Testis (tissue), 2 donors: ENCODE results near the gene PTPRK.

Source experiments
- POLR2A ChIP-seq: fragments of 450-650 bp; IDR thresholded peaks from one replicate; pipeline ENCODE4 v1.6.1; 2017; ENCODE audit warnings: antibody characterized with exemption, mild to moderate bottlenecking, moderate library complexity
- TF ChIP-seq, protein P1 (sequence below), 3 experiments: fragments of 450-650 bp in 2 of 3; fragments of 200-600 bp in 1 of 3; sonication (generic) in 1 of 3; IDR thresholded peaks; one replicate each; pipeline ENCODE4 v1.5.1; 2016 to 2019; ENCODE audit warnings: antibody characterized with exemption in 3 of 3, mild to moderate bottlenecking in 2 of 3, moderate library complexity in 1 of 3

DNA sequence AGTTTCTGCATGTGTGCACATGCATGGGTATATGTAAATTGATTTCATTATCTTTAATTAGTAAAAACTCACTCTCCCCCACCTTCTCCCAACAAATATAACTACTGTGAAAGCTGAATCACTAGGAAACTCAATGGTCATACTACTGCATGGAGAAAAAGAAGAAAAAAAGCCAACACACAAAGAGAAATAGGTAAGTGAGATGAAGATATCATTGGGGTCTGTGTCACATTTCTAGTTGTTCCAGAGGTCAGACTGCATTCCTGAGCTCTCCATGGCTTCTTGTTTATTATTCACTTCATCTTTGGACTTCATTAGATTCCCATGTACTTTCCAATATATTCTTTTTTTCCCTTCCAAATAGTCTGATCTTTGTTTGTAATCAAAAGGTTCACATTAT, 98.2 kb downstream of the PTPRK start:
- TF ChIP-seq, protein P1, sequence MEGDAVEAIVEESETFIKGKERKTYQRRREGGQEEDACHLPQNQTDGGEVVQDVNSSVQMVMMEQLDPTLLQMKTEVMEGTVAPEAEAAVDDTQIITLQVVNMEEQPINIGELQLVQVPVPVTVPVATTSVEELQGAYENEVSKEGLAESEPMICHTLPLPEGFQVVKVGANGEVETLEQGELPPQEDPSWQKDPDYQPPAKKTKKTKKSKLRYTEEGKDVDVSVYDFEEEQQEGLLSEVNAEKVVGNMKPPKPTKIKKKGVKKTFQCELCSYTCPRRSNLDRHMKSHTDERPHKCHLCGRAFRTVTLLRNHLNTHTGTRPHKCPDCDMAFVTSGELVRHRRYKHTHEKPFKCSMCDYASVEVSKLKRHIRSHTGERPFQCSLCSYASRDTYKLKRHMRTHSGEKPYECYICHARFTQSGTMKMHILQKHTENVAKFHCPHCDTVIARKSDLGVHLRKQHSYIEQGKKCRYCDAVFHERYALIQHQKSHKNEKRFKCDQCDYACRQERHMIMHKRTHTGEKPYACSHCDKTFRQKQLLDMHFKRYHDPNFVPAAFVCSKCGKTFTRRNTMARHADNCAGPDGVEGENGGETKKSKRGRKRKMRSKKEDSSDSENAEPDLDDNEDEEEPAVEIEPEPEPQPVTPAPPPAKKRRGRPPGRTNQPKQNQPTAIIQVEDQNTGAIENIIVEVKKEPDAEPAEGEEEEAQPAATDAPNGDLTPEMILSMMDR (IDR thresholded peaks at IDR 0.05), result no peak
- TF ChIP-seq POLR2A, result no peak
